ENCODE measurements around the gene FAM78B. TPM values are rescaled to one million over a fixed set of nuclear protein-coding genes. Genes with fewer than 3 reads are reported as not detected.

FAM78B gene
- total RNA-seq, 1 donor from 2014 or later = 2.9 TPM

DNA sequence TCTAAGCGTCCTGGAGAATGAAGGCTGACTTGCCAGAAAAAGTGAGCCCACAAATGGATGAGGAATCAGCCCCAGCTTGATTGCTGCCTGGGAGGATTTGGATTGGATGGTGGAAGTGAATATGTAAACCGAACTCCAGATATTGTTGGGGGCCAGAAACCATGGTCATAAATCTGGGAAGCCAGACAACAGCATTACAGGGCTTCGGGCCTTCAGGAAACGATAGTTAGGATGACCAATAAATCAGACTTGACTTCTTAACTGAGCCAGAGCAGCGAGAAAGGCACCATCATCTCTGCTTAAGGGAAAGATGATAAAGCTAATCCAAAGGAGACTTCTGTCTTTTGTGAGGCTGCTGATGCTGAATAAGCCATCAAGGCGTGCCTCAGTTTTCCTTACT is 26.6 kb downstream of the FAM78B start:
- Mint-ChIP-seq H3K4me3 (no peak overlapping the region), H3K27me3 (peaks cover 6% of the 10 kb centered on the region), H3K9me3 (no peaks in the 10 kb centered on the region), H3K4me1 (ENCODE audit: unreplicated experiment) (no peaks in the 10 kb centered on the region), H3K36me3 (no peaks in the 10 kb centered on the region), H3K27ac (no peak overlapping the region)
- TF ChIP-seq, protein P1, sequence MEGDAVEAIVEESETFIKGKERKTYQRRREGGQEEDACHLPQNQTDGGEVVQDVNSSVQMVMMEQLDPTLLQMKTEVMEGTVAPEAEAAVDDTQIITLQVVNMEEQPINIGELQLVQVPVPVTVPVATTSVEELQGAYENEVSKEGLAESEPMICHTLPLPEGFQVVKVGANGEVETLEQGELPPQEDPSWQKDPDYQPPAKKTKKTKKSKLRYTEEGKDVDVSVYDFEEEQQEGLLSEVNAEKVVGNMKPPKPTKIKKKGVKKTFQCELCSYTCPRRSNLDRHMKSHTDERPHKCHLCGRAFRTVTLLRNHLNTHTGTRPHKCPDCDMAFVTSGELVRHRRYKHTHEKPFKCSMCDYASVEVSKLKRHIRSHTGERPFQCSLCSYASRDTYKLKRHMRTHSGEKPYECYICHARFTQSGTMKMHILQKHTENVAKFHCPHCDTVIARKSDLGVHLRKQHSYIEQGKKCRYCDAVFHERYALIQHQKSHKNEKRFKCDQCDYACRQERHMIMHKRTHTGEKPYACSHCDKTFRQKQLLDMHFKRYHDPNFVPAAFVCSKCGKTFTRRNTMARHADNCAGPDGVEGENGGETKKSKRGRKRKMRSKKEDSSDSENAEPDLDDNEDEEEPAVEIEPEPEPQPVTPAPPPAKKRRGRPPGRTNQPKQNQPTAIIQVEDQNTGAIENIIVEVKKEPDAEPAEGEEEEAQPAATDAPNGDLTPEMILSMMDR (conservative IDR thresholded peaks at IDR 0.05) = no peak
- no peak for DNase-seq (ENCODE audit: extremely low spot score, unreplicated experiment)

DNA sequence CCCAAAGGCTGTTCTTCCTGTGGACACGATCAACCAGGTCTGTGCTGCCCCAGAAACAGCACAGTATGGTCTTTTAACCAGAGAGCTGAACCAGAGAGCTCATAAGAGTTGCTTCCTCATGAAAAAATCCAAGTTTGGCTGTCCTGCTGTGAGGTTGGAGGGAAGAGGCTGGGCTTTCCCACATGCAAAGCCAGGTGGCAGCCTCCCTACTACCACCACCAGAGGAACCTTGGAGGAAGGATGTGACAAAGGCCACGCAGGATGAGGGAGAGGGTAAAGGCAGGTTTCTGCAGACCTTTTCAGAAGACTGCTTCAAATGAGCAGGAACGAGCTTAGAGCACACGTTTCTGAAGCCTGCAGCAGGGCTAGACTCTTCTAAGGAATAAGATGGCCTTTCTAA is 27.1 kb downstream of the FAM78B start:
- TF ChIP-seq, protein P1 (conservative IDR thresholded peaks at IDR 0.05) = no peak
- Mint-ChIP-seq H3K36me3 (no peaks in the 10 kb centered on the region), H3K27ac (no peak overlapping the region), H3K4me1 (ENCODE audit: unreplicated experiment) (no peaks in the 10 kb centered on the region), H3K27me3 (peaks cover 6% of the 10 kb centered on the region), H3K4me3 (no peak overlapping the region), H3K9me3 (no peaks in the 10 kb centered on the region)
- no peak for DNase-seq (ENCODE audit: extremely low spot score, unreplicated experiment)

DNA sequence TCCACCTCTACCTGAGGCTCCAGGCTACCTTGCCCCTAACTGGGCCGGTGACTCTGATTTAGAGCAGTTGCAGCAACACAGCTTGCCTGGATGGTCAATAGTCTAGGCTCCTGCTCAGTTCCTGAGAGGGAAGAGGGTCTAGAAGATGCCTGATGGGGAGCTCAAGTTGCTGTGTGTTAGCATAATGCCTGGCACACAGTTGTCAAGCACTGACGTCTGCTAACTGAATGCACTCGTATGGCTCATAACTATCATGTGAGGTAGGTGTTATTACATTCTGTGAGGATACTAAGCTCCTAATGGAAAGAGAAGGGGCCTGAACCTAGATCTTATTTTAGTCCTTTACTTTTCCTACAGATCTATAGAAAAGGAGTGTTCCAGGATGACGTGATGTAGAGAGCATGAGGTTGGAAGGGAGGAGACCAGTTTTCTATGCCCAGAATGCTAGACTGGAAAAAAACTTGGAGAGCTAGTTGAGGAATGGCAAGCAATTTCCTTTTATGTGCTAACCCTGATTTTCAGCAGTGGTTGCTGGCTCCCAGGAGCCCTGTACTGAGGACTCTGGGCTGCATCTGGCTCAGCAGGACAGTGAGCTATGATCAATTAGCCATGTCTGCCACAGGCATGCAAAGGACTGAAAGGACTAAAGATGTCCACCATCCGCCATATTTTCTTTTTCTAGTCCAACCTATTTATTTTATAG is 30.0 kb downstream of the FAM78B start:
- H3K36me3 Mint-ChIP-seq = no peaks in the 10 kb centered on the region
- no peaks in the 10 kb centered on the region for H3K4me1 Mint-ChIP-seq (ENCODE audit: unreplicated experiment)
- no peak overlapping the region for H3K4me3 Mint-ChIP-seq
- TF ChIP-seq, protein P1 (conservative IDR thresholded peaks at IDR 0.05) = no peak
- peaks cover 3% of the 10 kb centered on the region for H3K27me3 Mint-ChIP-seq
- DNase-seq (ENCODE audit: extremely low spot score, unreplicated experiment) = no peak
- no peak overlapping the region for H3K27ac Mint-ChIP-seq
- no peaks in the 10 kb centered on the region for H3K9me3 Mint-ChIP-seq

DNA sequence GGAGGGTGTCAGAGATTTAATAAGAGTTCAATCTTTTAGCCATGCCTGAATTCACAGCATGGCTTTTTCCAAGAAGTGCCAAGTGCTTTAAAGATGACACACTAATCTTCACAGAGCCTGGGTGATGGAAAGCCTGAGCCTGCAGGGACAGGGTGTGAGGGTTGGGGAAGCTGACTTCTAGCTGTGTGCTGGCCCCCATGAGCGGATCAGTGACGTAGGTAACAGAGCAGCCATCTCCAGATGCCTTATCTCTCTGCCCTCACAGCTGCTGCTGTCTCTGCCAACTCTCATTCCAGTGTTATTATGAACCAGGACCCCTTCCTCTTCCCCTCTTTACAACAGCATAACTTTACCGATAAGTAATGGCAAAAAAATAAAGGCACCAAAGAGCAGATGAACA is 30.6 kb downstream of the FAM78B start:
- Mint-ChIP-seq H3K36me3 (no peaks in the 10 kb centered on the region), H3K27ac (no peak overlapping the region), H3K27me3 (peaks cover 3% of the 10 kb centered on the region), H3K4me3 (no peak overlapping the region), H3K9me3 (no peaks in the 10 kb centered on the region), H3K4me1 (ENCODE audit: unreplicated experiment) (no peaks in the 10 kb centered on the region)
- no peak for DNase-seq (ENCODE audit: extremely low spot score, unreplicated experiment)
- TF ChIP-seq, protein P1 (conservative IDR thresholded peaks at IDR 0.05) = no peak

DNA sequence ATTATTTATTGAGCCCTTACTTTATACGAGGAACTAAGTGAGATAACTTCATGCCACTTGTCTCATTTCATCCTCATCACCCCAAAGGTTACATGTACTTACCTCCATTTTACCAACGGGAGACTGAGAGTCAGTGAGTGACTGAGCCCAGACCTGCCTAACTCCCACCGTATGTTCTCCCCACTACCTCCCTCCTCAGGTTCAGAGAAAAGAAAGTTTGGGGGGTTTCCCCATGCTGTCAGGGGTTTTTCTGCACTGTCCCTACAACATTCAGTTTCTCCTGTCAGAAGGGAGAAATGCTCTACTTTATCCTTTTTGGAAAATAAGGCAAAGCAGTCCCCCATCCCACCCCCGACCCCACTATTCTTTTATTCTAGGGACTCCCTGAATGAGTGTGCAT is 32.9 kb downstream of the FAM78B start:
- Mint-ChIP-seq H3K27me3 (peaks cover 5% of the 10 kb centered on the region), H3K36me3 (no peaks in the 10 kb centered on the region), H3K27ac (no peak overlapping the region), H3K4me3 (no peak overlapping the region), H3K4me1 (ENCODE audit: unreplicated experiment) (no peaks in the 10 kb centered on the region), H3K9me3 (no peaks in the 10 kb centered on the region)
- TF ChIP-seq, protein P1 (conservative IDR thresholded peaks at IDR 0.05) = no peak
- no peak for DNase-seq (ENCODE audit: extremely low spot score, unreplicated experiment)

Measured in type B pancreatic cell (in vitro differentiated cells).